ENCODE measurements around the gene ANTXRL.
"Not testable (repeated sequence)": the region's sequence is repeated elsewhere in the genome, so short reads cannot be mapped to it uniquely, and the experiment has no call there.

Gene ANTXRL

DNA sequence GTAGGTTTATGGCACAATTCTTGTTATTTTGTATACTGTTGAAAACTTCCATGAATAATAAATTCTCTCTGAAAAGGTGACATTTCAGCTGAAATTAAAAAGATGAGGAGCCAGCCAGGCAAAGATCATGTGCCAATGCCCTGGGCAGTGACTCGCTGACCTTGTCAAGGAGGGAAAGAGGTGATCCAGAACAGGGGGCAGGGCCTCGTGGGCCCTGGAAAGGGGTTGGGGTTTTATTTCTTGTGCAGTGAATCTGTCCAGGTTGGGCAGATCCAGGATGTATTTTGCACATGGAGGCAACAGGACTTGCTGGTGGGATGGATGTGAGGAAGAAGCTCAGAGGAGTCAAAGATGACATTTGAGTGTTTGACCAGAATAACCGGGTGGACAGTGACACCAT lies 31.6 kb upstream of the ANTXRL start:
- not testable (repeated sequence) for DNase-seq

DNA sequence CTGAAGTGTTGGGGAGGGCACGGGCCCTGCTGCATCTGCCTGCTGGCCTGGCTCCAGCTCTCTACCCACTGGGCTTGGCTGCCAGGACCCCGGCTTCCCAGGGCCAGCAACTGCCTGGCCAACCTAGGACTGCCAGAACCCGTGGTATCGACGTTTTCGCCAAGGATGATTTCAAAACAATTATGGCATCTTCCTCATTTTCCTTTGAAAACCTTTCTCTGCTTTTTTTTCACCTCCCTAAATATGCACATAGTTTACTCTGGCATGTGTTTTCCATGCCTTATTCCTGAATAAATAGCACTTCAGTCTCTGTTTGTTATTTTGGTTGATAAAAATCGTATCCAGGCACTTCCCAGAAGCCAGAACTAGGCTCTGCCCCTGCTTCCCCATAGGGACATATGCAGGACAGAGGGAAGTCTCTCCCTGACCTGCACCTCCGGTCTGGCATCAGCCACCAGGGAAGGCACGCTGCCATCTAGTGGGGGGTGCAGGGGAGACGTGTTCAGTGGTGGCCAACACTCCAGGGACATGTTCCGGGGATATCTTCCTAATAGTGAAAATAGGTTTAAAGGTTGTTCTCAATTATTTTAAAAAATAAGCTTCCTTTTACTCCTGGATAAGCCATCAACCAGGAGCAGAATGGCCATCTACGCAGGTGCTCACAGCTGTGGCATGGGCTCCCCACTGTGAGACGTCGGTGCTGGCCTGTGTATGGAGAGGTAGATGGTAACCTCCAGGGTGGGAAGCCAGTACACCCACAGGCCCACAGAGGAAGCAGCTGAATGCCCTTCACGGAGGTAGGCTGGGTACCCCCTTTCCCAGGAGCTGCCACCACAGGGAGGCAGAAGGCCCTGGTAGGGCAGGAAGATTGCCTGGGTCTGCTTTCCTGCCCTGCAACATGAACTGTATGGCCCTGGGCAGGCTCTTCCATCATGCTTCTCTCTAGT lies 30.7 kb upstream of the ANTXRL start:
- peak; percentile 20 for DNase-seq

DNA sequence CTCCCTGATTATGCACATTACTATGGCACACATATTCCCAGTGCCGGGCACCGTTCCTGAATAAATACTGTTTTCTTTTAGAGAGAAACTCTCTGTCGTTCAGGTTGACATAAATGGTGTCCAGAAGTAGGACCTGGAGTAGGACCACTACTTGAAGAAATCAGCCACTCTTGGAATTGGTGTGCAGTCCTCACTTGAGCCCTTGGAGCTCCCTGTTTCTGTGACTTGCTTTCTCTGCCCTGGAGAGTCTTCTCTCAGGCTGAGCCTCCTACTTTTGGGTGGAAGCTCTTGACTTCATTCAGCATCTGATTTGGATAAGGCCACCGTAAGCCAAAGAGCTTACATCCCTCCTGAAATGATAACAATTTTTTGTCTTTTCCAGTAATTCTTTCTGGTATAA lies 29.7 kb upstream of the ANTXRL start:
- no peak for DNase-seq

DNA sequence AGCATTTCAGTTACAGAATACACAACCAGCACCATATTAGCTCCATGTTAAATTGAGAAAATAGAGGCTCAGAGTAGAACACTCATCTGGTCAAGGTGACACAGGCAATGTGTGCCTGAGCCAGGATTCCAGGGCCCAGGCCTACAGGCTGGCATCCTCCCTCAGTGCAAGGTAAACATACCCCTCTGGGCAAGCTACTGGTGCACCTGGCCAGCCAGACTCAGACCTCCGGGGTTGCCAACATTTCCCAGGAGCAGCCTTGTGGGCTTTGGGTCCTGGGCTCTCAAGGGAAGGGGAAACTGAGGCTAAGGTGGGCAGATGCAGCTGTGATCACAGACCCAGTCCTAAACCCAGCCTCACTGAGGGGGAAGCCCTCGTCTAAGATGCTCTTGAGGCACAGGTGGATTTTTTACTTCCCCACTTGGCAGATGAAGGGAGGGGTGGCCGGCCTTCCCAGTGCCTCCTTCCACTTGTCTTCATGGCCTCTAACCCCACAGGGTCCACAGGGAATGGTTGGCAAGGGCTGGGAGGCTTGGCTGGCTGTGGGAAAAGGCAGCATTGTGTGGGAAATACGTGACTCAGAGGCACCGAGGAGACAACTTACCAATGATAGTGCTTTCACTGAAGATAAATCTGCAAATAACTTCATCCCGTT lies 23.8 kb upstream of the ANTXRL start:
- not testable (repeated sequence) for DNase-seq

DNA sequence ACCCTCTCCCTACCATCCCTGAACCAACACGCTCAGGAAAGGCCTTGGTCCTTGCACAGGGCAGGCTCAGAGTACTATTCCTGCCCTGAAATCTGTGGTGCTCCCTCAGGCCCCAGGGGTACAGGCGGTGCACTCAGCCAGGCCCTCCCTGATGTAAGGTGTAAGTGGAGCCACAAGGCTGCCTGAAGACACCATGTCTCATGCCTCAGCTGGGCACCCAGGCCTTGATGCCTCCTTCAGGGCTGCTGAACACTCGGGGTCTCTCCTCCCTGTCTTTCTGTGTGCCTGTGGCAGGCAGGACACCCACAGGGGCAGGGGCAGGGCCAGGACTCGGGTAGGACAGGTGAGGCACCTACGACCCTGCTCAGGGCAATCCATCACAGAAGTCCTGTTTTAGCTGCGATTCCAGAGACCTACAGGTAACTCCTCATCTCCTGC lies 22.9 kb upstream of the ANTXRL start:
- DNase-seq = no peak

DNA sequence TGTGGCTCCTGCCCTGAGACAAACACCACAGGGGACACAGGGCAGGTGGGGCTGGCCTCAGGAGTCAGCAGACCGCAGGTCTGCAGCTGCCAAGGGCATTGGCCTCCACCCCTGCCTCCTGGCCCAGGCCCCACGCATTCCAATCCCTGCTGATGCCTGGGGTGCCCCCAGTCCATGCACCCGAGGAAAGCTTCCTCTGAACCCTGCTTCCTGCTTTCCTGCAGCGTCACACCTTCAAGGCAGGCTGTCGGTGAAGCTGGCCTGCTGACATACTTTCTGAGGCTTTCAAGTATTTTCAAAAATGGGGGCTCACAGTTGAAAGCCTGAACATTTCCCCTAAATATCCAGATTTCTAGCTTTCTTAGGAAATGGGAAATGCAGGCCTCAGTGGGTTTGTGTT lies 22.5 kb upstream of the ANTXRL start:
- no peak for DNase-seq

DNA sequence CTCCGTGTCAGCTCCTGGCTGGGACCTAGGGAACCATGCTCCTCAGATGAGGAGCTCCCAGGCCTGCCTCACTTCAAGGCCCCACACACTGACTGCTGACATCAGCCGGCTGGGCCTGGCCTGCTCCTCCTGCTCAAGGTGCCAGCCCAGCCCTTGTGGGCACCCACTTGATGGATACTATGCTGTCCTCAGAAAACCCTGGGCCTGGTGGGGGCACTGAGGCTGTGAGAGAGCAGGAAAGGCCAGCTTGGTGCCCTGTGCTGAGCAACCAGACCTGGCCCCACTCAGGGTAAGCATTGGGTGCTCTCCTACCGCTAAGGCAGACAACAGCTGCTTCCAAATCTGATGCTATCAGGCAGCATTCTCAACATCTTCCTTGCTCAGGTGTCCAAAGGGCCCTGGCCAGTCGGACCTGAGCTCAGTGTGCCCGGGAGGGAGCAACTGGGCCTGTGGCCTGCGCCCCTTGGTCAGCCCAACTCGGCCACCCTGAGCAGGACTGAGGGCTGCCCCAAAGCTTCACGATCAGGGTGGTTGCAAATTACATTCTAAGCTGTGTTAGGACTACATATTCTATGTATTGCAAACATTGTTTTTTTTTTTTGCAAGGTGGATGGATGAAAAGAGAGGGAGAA lies 21.9 kb upstream of the ANTXRL start:
- DNase-seq = no peak

DNA sequence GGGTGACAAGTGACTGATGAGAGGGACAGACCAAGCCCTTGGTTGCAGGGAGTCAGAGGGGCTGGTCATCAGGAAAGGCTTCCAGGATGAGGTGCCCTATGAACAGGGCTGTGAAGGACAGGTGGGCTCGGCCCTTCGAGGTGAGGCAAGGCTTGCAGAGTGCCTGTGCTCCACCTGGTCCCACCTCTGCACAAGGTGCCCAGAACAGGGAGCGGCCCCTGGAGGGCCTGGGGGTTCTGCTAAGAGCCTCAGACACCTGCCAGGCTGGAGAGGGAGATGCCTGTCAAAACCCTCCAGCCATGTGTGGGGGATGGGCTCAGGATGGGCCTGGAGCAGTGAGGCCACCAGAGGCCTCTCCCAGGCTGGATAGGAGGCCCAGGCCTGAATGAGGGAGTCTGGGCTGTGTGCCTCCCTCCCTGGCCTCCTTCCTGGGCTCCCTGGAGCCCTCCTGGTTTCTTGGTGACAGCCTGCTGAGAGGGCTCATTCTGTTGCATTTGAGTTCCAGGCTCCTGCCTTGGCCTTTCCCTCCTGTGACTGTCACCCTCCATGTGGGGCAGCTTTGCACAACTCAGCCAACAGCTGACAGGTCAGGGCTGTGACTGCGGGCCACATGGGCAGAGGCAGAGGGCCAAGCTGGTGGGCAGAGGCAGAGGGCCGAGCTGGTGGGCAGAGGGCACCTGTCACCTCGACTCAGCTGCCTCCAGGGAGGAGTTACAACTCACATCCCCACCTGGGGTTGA lies 21.1 kb upstream of the ANTXRL start:
- not testable (repeated sequence) for DNase-seq

DNA sequence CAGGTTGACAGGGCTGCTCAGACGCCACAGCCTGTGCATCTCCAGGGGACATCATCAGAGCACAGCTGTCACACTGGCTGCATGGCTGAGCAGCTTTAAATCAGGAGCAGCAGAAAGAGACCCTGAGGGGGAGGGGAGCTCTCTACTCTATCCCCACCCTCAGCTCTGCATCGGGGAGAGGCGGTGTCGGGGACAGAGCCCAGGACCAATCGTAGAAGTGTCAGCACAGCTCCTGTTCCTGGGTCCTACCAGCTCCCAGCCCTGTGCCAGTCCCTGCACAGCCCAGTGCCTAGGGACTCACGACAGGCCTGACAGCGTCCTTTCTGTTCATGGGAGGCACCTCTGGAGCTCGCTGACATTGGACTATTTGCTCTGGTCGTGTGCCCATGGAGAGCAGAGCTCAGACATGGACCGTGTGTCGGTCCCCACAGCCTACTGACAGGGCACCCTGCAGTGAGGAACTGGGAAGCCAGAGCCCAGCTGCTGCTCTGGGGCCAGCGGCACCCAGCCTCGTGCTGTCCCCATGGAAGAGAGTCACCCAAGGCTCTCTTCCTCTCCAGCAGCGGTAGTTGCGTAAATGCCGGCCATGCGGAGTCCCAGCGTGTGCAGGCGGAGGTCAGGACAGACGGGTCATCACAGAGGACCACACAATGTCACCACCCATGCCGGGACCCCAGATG lies 20.4 kb upstream of the ANTXRL start:
- DNase-seq = no peak

- no peak for DNase-seq
Measured at GRCh38 chr10:46267132-46267985, 19.4 kb upstream of the ANTXRL start.

DNA sequence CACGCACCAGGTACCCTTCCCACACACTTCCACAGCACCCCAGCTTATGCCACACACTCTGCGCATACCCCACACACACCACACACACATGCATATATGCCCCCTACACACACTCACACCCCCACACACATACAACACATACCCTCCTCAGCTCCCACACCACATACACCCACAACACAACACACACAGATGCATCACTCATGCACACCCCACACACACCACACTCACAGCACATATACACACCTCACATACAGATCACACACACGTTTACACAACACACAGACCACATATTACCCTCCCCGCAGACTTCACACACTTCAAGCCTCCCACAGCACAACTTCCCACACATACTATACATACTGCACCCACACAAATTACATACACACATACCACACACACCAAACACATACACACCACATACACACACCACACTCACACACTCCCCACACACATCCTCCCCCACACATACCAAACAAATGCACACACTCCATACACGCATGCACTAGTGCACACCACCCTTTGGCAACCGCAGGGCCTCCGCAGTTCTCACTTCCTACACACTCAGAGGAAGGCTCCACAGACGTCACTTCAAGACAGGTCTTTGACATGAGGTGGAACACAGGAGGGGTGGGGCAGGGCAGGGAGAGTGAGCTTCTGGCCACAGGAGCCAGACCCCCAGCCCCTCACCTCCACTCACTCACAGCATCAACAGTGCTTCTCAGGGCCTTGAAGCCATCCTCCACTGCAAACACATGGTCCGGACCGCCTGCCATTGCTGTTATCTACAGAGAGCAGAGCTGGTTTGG lies 18.5 kb upstream of the ANTXRL start:
- peak; percentile 11 for DNase-seq

GRCh38 chr10:46269554-46270053 lies 17.2 kb upstream of the ANTXRL start:
- not testable (repeated sequence) for DNase-seq

GRCh38 chr10:46270086-46270811 lies 16.5 kb upstream of the ANTXRL start:
- no peak for DNase-seq

DNA sequence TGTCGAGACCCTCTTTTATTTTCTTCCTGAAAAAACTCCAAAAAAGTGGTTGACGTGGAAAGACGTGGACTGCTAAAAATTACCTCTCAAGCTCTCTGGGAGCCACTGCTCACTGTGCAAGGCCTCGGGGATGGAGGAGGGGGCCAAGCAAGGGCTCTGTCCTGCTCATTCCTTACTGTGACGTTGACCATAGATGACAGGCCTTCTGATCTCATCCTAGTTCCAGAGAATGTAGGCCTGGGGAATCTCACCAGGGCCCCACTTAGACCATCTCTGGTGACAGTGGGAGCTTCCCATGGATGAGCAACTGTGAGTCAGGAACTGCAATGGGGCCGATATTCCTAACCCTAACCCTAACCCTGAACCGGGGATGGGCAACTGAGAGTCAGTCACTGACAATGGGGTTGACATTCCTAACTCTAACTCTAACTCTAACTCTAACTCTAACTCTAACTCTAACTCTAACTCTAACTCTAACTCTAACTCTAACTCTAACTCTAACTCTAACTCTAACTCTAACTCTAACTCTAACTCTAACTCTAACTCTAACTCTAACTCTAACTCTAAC lies 15.8 kb upstream of the ANTXRL start:
- not testable (repeated sequence) for DNase-seq

DNA sequence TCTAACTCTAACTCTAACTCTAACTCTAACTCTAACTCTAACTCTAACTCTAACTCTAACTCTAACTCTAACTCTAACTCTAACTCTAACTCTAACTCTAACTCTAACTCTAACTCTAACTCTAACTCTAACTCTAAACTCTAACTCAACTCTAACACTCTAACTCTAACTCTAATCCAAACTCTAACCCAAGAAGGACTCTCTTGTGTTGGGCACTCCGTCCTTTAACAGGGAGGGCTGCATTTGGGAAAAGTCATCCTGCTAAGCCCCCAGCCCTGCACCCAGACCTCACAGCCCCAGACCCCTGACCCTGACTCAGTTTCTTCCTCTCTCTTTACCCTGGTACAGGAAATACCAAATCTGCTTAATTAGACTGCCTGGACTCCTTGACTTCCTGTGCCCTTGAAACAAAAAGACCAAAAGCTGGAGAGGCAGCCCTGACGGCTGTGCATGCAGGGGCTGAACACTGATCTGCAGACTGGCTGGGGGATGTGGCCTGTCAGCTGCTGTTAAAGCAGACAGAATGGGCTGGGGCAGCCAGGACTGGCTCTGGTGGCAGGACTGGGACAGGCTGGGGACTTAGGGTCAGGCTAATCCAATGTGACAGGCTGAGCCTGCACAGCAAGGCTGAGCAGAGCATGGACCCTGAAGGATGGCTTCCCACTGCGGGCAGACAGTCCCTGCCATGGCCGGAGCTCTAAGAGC lies 14.8 kb upstream of the ANTXRL start:
- not testable (repeated sequence) for DNase-seq

- DNase-seq = no peak
Measured at GRCh38 chr10:46272863-46273415, 13.9 kb upstream of the ANTXRL start.

- no peak for DNase-seq
Measured at GRCh38 chr10:46273506-46274477, 13.0 kb upstream of the ANTXRL start.
